Karpas-422 (cell line): ENCODE results near the gene DAZAP1. TPM values are rescaled to one million over a fixed set of nuclear protein-coding genes. Genes with fewer than 3 reads are reported as not detected.
"Not testable (repeated sequence)": the region's sequence is repeated elsewhere in the genome, so short reads cannot be mapped to it uniquely, and the experiment has no call there.

Experiments
- DNase-seq: peaks from one replicate; pipeline ENCODE4 v3.0.0-alpha.2; 2015
- H2AFZ ChIP-seq: fragments of 200-600 bp; sonication (generic); 2 replicates; pipeline ENCODE4 v1.6.1; 2014; ENCODE audit warnings: antibody characterized with exemption, low read length, mixed read lengths
- H3K27ac ChIP-seq: fragments of 200-600 bp; sonication (generic); 2 replicates; pipeline ENCODE4 v1.5.1; 2014; ENCODE audit warnings: mild to moderate bottlenecking, low read length, moderate library complexity
- H3K27me3 ChIP-seq: fragments of 200-600 bp; sonication (generic); 2 replicates; pipeline ENCODE4 v1.6.1; 2014; ENCODE audit warnings: low read length, mixed read lengths
- H3K36me3 ChIP-seq: fragments of 200-600 bp; sonication (generic); 2 replicates; pipeline ENCODE4 v1.6.1; 2014; ENCODE audit warnings: low read length, mixed read lengths; ENCODE audit not compliant: insufficient read depth
- H3K4me1 ChIP-seq: fragments of 200-600 bp; sonication (generic); 2 replicates; pipeline ENCODE4 v1.6.1; 2014; ENCODE audit warnings: mild to moderate bottlenecking, low read length, mixed read lengths
- H3K4me2 ChIP-seq: fragments of 200-600 bp; sonication (generic); 2 replicates; pipeline ENCODE4 v1.6.1; 2014; ENCODE audit warnings: low read length, low read depth, mild to moderate bottlenecking; ENCODE audit not compliant: poor library complexity, severe bottlenecking
- H3K4me3 ChIP-seq: fragments of 200-600 bp; sonication (generic); 2 replicates; pipeline ENCODE4 v1.5.1; 2014; ENCODE audit warnings: mild to moderate bottlenecking, antibody characterized with exemption, low read length, mixed read lengths
- H3K79me2 ChIP-seq: fragments of 200-600 bp; sonication (generic); 2 replicates; pipeline ENCODE4 v1.6.1; 2014; ENCODE audit warnings: mild to moderate bottlenecking, low read length, mixed read lengths
- H3K9ac ChIP-seq: fragments of 200-600 bp; sonication (generic); 2 replicates; pipeline ENCODE4 v1.6.0; 2014; ENCODE audit warnings: low read length
- H3K9me2 ChIP-seq: fragments of 200-600 bp; sonication (generic), shearing (Covaris generic); replicated peaks from 2 replicates; pipeline ENCODE4 v1.6.0; 2014; ENCODE audit warnings: mild to moderate bottlenecking, low read length, moderate library complexity; ENCODE audit not compliant: insufficient read depth
- H3K9me3 ChIP-seq: fragments of 300-700, 200-600 bp; sonication (generic); 2 replicates; pipeline ENCODE4 v1.6.1; 2014; ENCODE audit warnings: low read length, mixed read lengths
- H4K20me1 ChIP-seq: fragments of 200-600 bp; sonication (generic); 2 replicates; pipeline ENCODE4 v1.6.1; 2014; ENCODE audit warnings: mild to moderate bottlenecking, antibody characterized with exemption, low read length, low read depth; ENCODE audit not compliant: insufficient read depth
- total RNA-seq: library from RNA; depleted of rRNA; stranded (reverse); fragments of >200 nt; shearing (Covaris generic); gene quantifications from 2 replicates; pipeline ENCODE4 v1.2.3, GENCODE V29; 2014; ENCODE audit warnings: low replicate concordance

Gene DAZAP1
- total RNA-seq, 1 experiment from 2014 or later: 110 TPM

- peaks cover 4% of the 10 kb centered on the region; the same call in 1 of the 2 replicates for H3K36me3 ChIP-seq
- H3K79me2 ChIP-seq: peaks cover 15% of the 10 kb centered on the region
- no peak overlapping the region for H3K4me2 ChIP-seq
- H3K4me1 ChIP-seq: peaks cover 28% of the 10 kb centered on the region
- H4K20me1 ChIP-seq: peaks cover 54% of the 10 kb centered on the region; the same call in 1 of the 2 replicates
- H3K9ac ChIP-seq: no peak overlapping the region
- no peak overlapping the region for H2AFZ ChIP-seq
- no peaks in the 10 kb centered on the region for H3K27me3 ChIP-seq
- no peaks in the 10 kb centered on the region for H3K9me3 ChIP-seq
- DNase-seq: peak; percentile 36
- H3K9me2 ChIP-seq: no peaks in the 10 kb centered on the region
- H3K27ac ChIP-seq: no peak overlapping the region
- no peak overlapping the region for H3K4me3 ChIP-seq
These were observed 67.5 kb downstream of the DAZAP1 start for GRCh38 chr19:1474765-1475351.

DNA sequence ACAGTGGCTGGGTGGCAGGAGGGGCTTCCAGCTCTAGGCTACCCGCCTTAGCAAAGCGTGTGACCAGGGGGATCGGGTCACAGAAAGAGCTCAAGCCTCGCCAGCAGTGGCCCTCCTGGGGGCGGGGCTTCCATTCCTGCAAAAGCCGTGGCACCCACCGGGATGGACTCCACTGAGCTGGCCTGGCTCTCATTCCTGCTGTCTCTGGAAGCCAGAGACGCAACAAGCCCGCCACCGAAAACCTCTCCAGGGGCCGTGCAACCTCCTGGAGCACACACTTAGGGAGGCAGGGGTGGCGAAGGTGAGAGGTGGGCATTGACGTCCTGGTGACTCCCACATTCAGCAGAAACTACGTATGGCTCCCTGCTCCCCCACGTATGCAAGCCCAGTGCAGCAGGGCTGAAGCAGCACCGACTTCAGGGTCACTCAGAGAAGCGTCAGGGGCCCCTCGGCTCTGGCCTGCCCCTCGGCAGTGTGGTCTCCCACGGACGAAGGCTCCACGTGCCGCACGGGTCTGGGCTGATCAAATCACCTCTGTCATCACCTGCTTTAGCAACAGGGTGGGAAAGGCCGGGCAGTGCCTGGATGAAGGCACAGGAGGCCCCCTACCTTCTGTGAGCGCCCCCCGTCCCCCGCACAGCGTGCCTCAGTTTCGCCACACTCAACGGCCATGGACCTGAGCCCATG lies 68.5 kb downstream of the DAZAP1 start:
- H3K4me2 ChIP-seq: no peak overlapping the region
- H2AFZ ChIP-seq: no peak overlapping the region
- H3K4me3 ChIP-seq: no peak overlapping the region
- H3K36me3 ChIP-seq: peaks cover 4% of the 10 kb centered on the region; the same call in 1 of the 2 replicates
- no peaks in the 10 kb centered on the region for H3K9me3 ChIP-seq
- DNase-seq: peak; percentile 39
- H4K20me1 ChIP-seq: peaks cover 46% of the 10 kb centered on the region; the same call in 1 of the 2 replicates
- H3K27me3 ChIP-seq: no peaks in the 10 kb centered on the region
- H3K9ac ChIP-seq: no peak overlapping the region
- H3K79me2 ChIP-seq: peaks cover 15% of the 10 kb centered on the region
- no peaks in the 10 kb centered on the region for H3K9me2 ChIP-seq
- peaks cover 22% of the 10 kb centered on the region for H3K4me1 ChIP-seq
- no peak overlapping the region for H3K27ac ChIP-seq

DNA sequence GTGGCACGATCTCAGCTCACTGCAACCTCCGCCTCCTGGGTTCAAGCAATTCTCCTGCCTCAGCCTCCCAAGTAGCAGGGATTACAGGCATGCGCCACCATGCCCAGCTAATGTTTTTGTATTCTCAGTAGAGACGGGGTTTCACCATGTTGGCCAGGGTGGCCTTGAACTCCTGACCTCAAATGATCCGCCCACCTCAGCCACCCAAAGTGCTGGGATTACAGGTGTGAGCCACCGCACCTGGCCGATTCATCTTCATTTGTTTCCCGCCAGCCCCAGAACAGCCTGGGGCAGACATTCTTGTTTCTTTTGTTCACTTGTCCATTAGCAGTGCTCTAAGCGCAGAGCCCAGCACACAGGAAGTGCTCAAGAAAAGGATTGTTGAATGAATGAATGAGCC lies 69.7 kb downstream of the DAZAP1 start:
- not testable (repeated sequence) for H3K9me3 ChIP-seq, H3K4me2 ChIP-seq, H3K9me2 ChIP-seq, H3K9ac ChIP-seq, H2AFZ ChIP-seq, H3K27me3 ChIP-seq, H3K27ac ChIP-seq, H3K36me3 ChIP-seq, H3K4me3 ChIP-seq
- peak; percentile 37 for DNase-seq
- Histone ChIP-seq H3K79me2 (peaks cover 15% of the 10 kb centered on the region), H3K4me1 (peaks cover 15% of the 10 kb centered on the region), H4K20me1 (peaks cover 34% of the 10 kb centered on the region; the same call in 1 of the 2 replicates)

DNA sequence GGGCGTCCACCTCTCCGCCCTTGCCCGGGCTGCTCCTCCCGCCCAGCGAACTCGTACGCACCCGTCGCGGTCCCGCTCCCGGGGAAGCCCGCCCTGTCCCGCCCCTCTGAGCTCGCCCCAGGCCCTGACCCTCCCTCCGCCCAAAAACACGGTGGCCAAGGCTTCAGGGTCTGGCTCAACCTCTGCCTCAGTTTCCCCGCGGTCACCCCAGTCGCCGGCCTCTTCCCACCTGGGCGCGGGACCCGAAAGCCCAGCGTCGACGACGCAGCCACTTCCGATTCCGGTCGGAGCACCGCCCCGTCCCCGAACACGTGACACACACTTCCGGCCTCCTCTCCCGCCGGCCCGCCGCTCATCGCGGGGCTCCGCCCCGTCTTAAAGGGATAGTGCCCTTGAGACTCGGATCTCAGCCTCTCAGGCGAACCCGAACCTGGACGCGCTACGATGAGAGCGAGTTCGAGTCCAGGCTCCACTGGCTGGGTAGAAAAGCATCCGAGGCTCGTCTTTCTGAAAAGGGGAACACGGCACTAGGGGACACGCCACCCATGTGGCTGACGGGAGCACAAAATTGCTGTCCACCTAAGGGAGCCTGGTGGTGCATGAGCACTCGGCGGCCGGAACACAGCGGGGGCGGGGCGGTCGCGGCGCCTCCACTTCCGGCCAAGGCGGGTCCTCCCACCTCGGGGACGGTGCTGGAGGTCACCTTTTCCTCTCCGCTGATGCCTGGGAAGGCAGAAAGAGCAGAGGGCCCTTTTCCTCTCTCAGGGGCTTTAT lies 71.7 kb downstream of the DAZAP1 start, which contains the start of gene C19orf25:
Gene C19orf25 (minus strand): TSS at position 282 of the 774 bp plus-strand sequence. CDS start 312 bp downstream, outside the sequence.
- H3K36me3 ChIP-seq: peaks cover 4% of the 10 kb centered on the region; the same call in 1 of the 2 replicates
- no peaks in the 10 kb centered on the region for H3K9me3 ChIP-seq
- DNase-seq: peak; percentile 98
- peaks cover 15% of the 10 kb centered on the region for H3K4me1 ChIP-seq
- peaks cover 17% of the 10 kb centered on the region; the same call in 1 of the 2 replicates for H4K20me1 ChIP-seq
- peak within 1 kb of the TSS; percentile 80 for H3K4me3 ChIP-seq
- peak within 1 kb of the TSS; percentile 62 for H2AFZ ChIP-seq
- H3K9me2 ChIP-seq: no peaks in the 10 kb centered on the region
- H3K4me2 ChIP-seq: peak within 1 kb of the TSS; percentile 79
- H3K79me2 ChIP-seq: peaks cover 15% of the 10 kb centered on the region
- peak within 1 kb of the TSS; percentile 57 for H3K27ac ChIP-seq
- no peaks in the 10 kb centered on the region for H3K27me3 ChIP-seq
- H3K9ac ChIP-seq: peak within 1 kb of the TSS; percentile 92

DNA sequence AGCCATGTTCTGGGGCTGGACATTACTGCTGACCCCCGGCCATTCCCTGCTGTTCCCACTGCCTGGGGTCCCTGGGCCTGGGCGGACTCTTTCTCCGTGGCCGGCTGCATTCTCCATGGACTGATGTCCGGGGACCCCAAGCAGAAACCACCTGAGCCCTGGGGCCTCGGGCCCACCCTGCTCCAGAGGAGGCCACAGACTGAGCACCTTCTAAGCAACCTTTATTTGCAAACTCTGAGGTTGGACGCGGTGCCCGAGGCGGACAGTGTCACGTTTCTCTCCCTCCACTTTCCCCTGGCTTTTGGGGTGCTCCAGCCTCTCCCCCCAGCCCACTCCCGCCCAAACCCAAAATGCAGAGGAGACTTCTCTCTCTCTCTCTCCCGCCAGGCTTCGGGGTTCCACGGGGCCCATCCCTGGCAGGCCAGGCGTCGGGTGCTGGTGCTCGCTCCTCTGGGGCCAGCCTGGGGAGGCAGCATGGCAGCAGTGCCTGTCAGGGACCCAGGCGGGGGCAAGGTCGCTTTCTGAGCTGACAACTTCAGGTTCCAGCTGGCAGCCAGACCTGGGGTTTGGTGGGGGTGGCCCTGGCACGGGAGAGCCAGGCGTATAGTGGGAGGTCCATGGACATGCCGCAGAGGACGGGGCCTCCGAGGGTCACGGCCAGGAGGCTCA lies 74.0 kb downstream of the DAZAP1 start:
- H3K9me2 ChIP-seq: no peaks in the 10 kb centered on the region
- peaks cover 4% of the 10 kb centered on the region; the same call in 1 of the 2 replicates for H3K36me3 ChIP-seq
- peaks cover 8% of the 10 kb centered on the region; the same call in 1 of the 2 replicates for H4K20me1 ChIP-seq
- H3K4me2 ChIP-seq: no peak overlapping the region
- H3K27me3 ChIP-seq: no peaks in the 10 kb centered on the region
- H3K9ac ChIP-seq: no peak overlapping the region
- peak; percentile 38 for DNase-seq
- H2AFZ ChIP-seq: no peak overlapping the region
- no peaks in the 10 kb centered on the region for H3K9me3 ChIP-seq
- no peak overlapping the region for H3K4me3 ChIP-seq
- no peak overlapping the region for H3K27ac ChIP-seq
- H3K4me1 ChIP-seq: peaks cover 15% of the 10 kb centered on the region
- H3K79me2 ChIP-seq: peaks cover 15% of the 10 kb centered on the region

- DNase-seq: no peak
- Histone ChIP-seq H3K9ac (no peak overlapping the region), H3K79me2 (peaks cover 15% of the 10 kb centered on the region), H3K4me3 (no peak overlapping the region), H3K9me2 (no peaks in the 10 kb centered on the region), H3K27ac (no peak overlapping the region), H3K4me1 (peaks cover 15% of the 10 kb centered on the region), H2AFZ (no peak overlapping the region), H3K9me3 (no peaks in the 10 kb centered on the region), H4K20me1 (peaks cover 4% of the 10 kb centered on the region; the same call in 1 of the 2 replicates), H3K27me3 (no peaks in the 10 kb centered on the region), H3K4me2 (no peak overlapping the region), H3K36me3 (peaks cover 4% of the 10 kb centered on the region; the same call in 1 of the 2 replicates)
These were observed 74.5 kb downstream of the DAZAP1 start for GRCh38 chr19:1481893-1482360.

DNA sequence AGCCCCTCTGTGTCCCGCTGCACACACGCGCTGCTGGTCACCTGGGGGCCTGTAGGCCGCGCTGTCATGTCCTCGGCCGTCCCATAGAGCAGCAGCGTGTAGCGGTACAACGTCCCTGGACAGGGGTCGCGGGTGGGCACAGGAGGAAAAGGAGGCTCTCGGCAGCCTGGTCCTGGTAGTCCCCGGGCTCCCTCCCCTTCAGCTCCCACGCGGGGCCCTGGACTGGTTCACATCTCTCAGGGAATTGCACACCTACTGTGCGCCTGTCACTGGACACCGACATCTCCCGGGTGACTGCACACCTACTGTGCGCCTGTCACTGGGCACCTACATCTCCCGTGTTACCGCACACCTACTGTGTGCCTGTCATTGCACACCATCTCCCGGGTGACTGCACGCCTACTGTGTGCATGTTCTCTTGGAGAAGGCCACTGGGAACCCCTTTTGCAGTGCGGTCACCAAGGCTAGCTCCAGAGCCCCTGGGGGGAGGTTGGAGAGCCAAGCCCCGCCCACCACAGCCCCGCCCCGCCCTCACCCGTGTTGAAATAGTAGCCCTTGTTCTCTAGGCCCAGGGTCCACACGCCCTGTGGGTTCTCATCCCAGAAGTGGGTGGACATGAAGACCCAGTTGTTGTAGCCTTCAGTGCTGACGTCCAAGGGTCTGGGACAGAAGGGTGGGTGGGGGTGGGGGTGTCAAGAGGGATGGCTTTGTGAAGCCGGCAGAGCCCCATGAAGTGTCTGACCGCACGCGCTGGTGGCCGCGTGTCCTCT lies 75.2 kb downstream of the DAZAP1 start:
- peaks cover 11% of the 10 kb centered on the region for H3K79me2 ChIP-seq
- H3K36me3 ChIP-seq: no peaks in the 10 kb centered on the region
- no peaks in the 10 kb centered on the region for H3K27me3 ChIP-seq
- H3K9ac ChIP-seq: no peak overlapping the region
- H3K4me2 ChIP-seq: no peak overlapping the region
- H3K4me1 ChIP-seq: peaks cover 11% of the 10 kb centered on the region
- no peak overlapping the region for H3K4me3 ChIP-seq
- no peaks in the 10 kb centered on the region for H4K20me1 ChIP-seq
- DNase-seq: no peak
- no peaks in the 10 kb centered on the region for H3K9me2 ChIP-seq
- H3K9me3 ChIP-seq: no peaks in the 10 kb centered on the region
- no peak overlapping the region for H3K27ac ChIP-seq
- no peak overlapping the region for H2AFZ ChIP-seq
